ENCODE data around the gene KIAA1328. TPM values are rescaled to one million over a fixed set of nuclear protein-coding genes. Genes with fewer than 3 reads are reported as not detected.

The KIAA1328 gene
- total and polyA plus RNA-seq, 2 donors (not counting 3 experiments of a cell fraction or from before 2014, with no cell fraction given) = 2.7 to 6.5 TPM

- Histone ChIP-seq H4K20me1 (replicated peaks; ENCODE audit: control insufficient read depth, extremely low read depth, insufficient read depth, low read length) (no peaks in the 10 kb centered on the region), H3K27ac (ENCODE audit: insufficient read depth, low read depth, low read length) (no peak overlapping the region), H3K79me2 (ENCODE audit: control insufficient read depth, insufficient read depth, low read length) (no peaks in the 10 kb centered on the region), H3K27me3 (ENCODE audit: control insufficient read depth in 2 of 2, insufficient read depth in 2 of 2, low read length in 2 of 2) (no peaks in the 10 kb centered on the region), H3K4me1 (ENCODE audit: control insufficient read depth, extremely low read depth, insufficient read depth, low read length) (peaks cover 14% of the 10 kb centered on the region), H3K9me3 (replicated peaks; ENCODE audit: control insufficient read depth, insufficient read depth, low read length) (no peaks in the 10 kb centered on the region), H3K9ac (replicated peaks; ENCODE audit: extremely low read depth, insufficient read depth, low read length) (no peak overlapping the region), H3K9me1 (replicated peaks; ENCODE audit: control insufficient read depth, extremely low read depth, insufficient read depth, low read length) (no peaks in the 10 kb centered on the region), H3K4me2 (ENCODE audit: insufficient read depth, low read length) (no peak overlapping the region), H3K36me3 (ENCODE audit: control insufficient read depth in 2 of 2, extremely low read depth in 1 of 2, insufficient read depth in 2 of 2, low read length in 2 of 2) (no peaks in the 10 kb centered on the region), H2AFZ (ENCODE audit: low read depth, low read length) (no peak overlapping the region), H3K4me3 (replicated peaks in 1 of 3; ENCODE audit: insufficient read depth in 1 of 3, low read depth in 1 of 3, low read length in 3 of 3) (no peak overlapping the region)
- dilution Hi-C loops (cut with MboI; ENCODE audit: extremely low pct_ligation_motif_present, low sequenced_read_pairs) = no loop called here
- ChIA-PET POLR2A (no interaction called here), CTCF (interaction anchor here (1.7 kb wide), 2 partner anchors 14 to 32 kb away, joined by 3 to 5 read pairs; partner anchors contain the start of genes KIAA1328 and TPGS2)
- TF ChIP-seq MAX (IDR thresholded peaks at IDR 0.05; ENCODE audit: insufficient read depth, insufficient read length) (no peak), CTCF (IDR thresholded peaks at IDR 0.05; ENCODE audit: extremely low read depth in 1 of 2, insufficient read depth in 1 of 2, low read depth in 1 of 2, low read length in 2 of 2) (no peak), GATA2 (IDR thresholded peaks at IDR 0.05; ENCODE audit: insufficient read depth, insufficient read length, low read depth, low read length) (no peak), POLR2A (IDR thresholded peaks at IDR 0.05; ENCODE audit: low read depth, low read length) (no peak), JUN (IDR thresholded peaks at IDR 0.05; ENCODE audit: borderline replicate concordance, insufficient read depth, insufficient read length, low read depth) (no peak), POLR2AphosphoS5 (IDR thresholded peaks at IDR 0.05; ENCODE audit: insufficient read depth, low read depth, low read length) (no peak), EZH2 (IDR thresholded peaks at IDR 0.05; ENCODE audit: borderline replicate concordance, low read depth, low read length, severe bottlenecking) (no peak), FOS (IDR thresholded peaks at IDR 0.05; ENCODE audit: borderline replicate concordance, insufficient read depth, low read length) (no peak), MYC (IDR thresholded peaks at IDR 0.05; ENCODE audit: low read depth, low read length) (no peak)
- intact Hi-C loops (cut with micrococcal nuclease) = no loop called here
- no peak for FAIRE-seq
- BruUV-seq (replicated peaks) = no TSS peak
- no peak for DNase-seq (ENCODE audit: low read depth, low spot score)
Measured at GRCh38 chr18:36843199-36843598, 14.3 kb downstream of the KIAA1328 start.
